SK-N-SH (cell line): ENCODE data around the gene OTUD4. TPM values are rescaled to one million over a fixed set of nuclear protein-coding genes. Genes with fewer than 3 reads are reported as not detected.

Experiments
- CTCF ChIA-PET: fragments of 300-600, 350-600 bp; formaldehyde crosslinking; extraction: SDS; loops from one replicate; lab custom pipeline; 2021; lab: Yijun Ruan, JAX
- POLR2A ChIA-PET: fragments of 350-600 bp; sonication (Branson Sonifier 250); formaldehyde crosslinking; extraction: SDS; loops from one replicate; lab custom pipeline; 2020; ENCODE audit warnings: antibody characterized with exemption, inconsistent platforms; lab: Yijun Ruan, JAX
- DNase-seq: peaks from one replicate; pipeline ENCODE4 v3.0.0; 2012
- H2AFZ ChIP-seq: fragments of 200-600 bp; sonication (generic); 2 replicates; pipeline ENCODE4 v1.8.1; 2016; ENCODE audit warnings: antibody characterized with exemption, mild to moderate bottlenecking, low read depth
- H3F3A ChIP-seq: fragments of 200-600 bp; sonication (generic); replicated peaks from 2 replicates; pipeline ENCODE3; 2016; ENCODE audit warnings: antibody characterized with exemption, mild to moderate bottlenecking; ENCODE audit not compliant: insufficient read depth
- H3K27ac ChIP-seq, 2 experiments: fragments of 200-500 bp in 1 of 2; fragments of 200-600 bp in 1 of 2; sonication (Bioruptor generic) in 1 of 2; sonication (generic), shearing (Covaris generic) in 1 of 2; 2 replicates each; pipeline versions ENCODE4 v1.5.1 to v1.6.1; 2014 to 2016; ENCODE audit warnings: low read depth in 2 of 2, inconsistent platforms in 1 of 2, low read length in 1 of 2, mild to moderate bottlenecking in 1 of 2, mixed read lengths in 1 of 2
- H3K27me3 ChIP-seq: fragments of 200-600 bp; sonication (generic), shearing (Covaris generic); 2 replicates; pipeline ENCODE4 v1.6.1; 2016; ENCODE audit warnings: mixed run types; ENCODE audit not compliant: insufficient read depth
- H3K36me3 ChIP-seq, 2 experiments: fragments of 200-500 bp in 1 of 2; fragments of 200-600 bp in 1 of 2; sonication (Bioruptor generic) in 1 of 2; sonication (generic) in 1 of 2; replicated peaks in 1 of 2; 2 replicates each; pipeline versions ENCODE3 to v1.5.1; 2014 to 2016; ENCODE audit warnings: low read length in 1 of 2, mild to moderate bottlenecking in 1 of 2; ENCODE audit not compliant: insufficient read depth in 2 of 2, control insufficient read depth in 1 of 2
- H3K4me1 ChIP-seq, 2 experiments: fragments of 200-500 bp in 1 of 2; fragments of 200-600 bp in 1 of 2; sonication (Bioruptor generic) in 1 of 2; sonication (generic), shearing (Covaris generic) in 1 of 2; 2 replicates each; pipeline versions ENCODE4 v1.5.1 to v1.6.1; 2014 to 2016; ENCODE audit warnings: low read depth in 1 of 2, low read length in 1 of 2, mixed run types in 1 of 2; ENCODE audit not compliant: insufficient read depth in 2 of 2, control insufficient read depth in 1 of 2
- H3K4me2 ChIP-seq: fragments of 200-600 bp; sonication (generic), shearing (Covaris generic); 2 replicates; pipeline ENCODE4 v1.6.1; 2017; ENCODE audit warnings: mixed run types
- H3K4me3 ChIP-seq, 2 experiments: fragments of 200-500 bp in 1 of 2; fragments of 200-600 bp in 1 of 2; sonication (Bioruptor generic) in 1 of 2; sonication (generic), shearing (Covaris generic) in 1 of 2; 2 replicates each; pipeline versions ENCODE4 v1.5.1 to v1.8.1; 2014 to 2016; ENCODE audit warnings: low read depth in 2 of 2, inconsistent platforms in 1 of 2, low read length in 1 of 2, mild to moderate bottlenecking in 1 of 2, mixed read lengths in 1 of 2, moderate library complexity in 1 of 2
- H3K79me2 ChIP-seq: fragments of 200-600 bp; sonication (generic); 2 replicates; pipeline ENCODE4 v1.8.1; 2017; ENCODE audit warnings: mild to moderate bottlenecking; ENCODE audit not compliant: insufficient read depth
- H3K9ac ChIP-seq: fragments of 200-600 bp; sonication (generic); 2 replicates; pipeline ENCODE4 v1.6.1; 2017; ENCODE audit warnings: mixed run types
- H3K9me2 ChIP-seq: fragments of 200-600 bp; sonication (generic); 2 replicates; pipeline ENCODE4 v1.6.1; 2017; ENCODE audit warnings: mixed run types
- H3K9me3 ChIP-seq: fragments of 200-600 bp; sonication (generic); 2 replicates; pipeline ENCODE4 v1.6.1; 2017; ENCODE audit warnings: mixed run types, mild to moderate bottlenecking, moderate library complexity
- H4K20me1 ChIP-seq: fragments of 200-600 bp; sonication (generic); 2 replicates; pipeline ENCODE4 v1.6.1; 2017; ENCODE audit warnings: mild to moderate bottlenecking, mixed run types; ENCODE audit not compliant: insufficient read depth
- CHD2 ChIP-seq: fragments of 150-350 bp; IDR thresholded peaks from 2 replicates; pipeline ENCODE4 v1.6.1; 2018; ENCODE audit warnings: low read length; ENCODE audit not compliant: partially characterized antibody
- ELF1 ChIP-seq: IDR thresholded peaks from 2 replicates; pipeline ENCODE4 v1.4.0; 2012
- EZH2phosphoT487 ChIP-seq: fragments of 200-600 bp; sonication (generic); IDR thresholded peaks from 2 replicates; pipeline ENCODE4 v1.6.1; 2017; ENCODE audit warnings: low read depth, mixed run types, mild to moderate bottlenecking, antibody characterized with exemption, moderate library complexity, borderline replicate concordance
- FOSL2 ChIP-seq: IDR thresholded peaks from 2 replicates; pipeline ENCODE4 v1.4.0; 2012; ENCODE audit warnings: low read depth, mild to moderate bottlenecking, moderate library complexity, borderline replicate concordance
- FOXJ3 ChIP-seq: sonication (generic); formaldehyde crosslinking; IDR thresholded peaks from 2 replicates; pipeline ENCODE4 v1.5.1; 2020; ENCODE audit warnings: mild to moderate bottlenecking, missing genetic modification reagents
- NFIC ChIP-seq: IDR thresholded peaks from 2 replicates; pipeline ENCODE4 v1.4.0; 2012; ENCODE audit warnings: borderline replicate concordance
- NRF1 ChIP-seq: IDR thresholded peaks from 2 replicates; pipeline ENCODE4 v1.6.1; 2012; ENCODE audit warnings: low read depth, mild to moderate bottlenecking, low read length
- POLR2AphosphoS5 ChIP-seq: IDR thresholded peaks from 2 replicates; pipeline ENCODE4 v1.6.1; 2012; ENCODE audit warnings: low read depth, low read length
- RAD21 ChIP-seq: IDR thresholded peaks from 2 replicates; pipeline ENCODE4 v1.6.1; 2012; ENCODE audit warnings: mild to moderate bottlenecking, low read length
- RCOR1 ChIP-seq: fragments of 150-350 bp; IDR thresholded peaks from 2 replicates; pipeline ENCODE4 v1.6.1; 2017; ENCODE audit warnings: antibody characterized with exemption, low read length
- SIN3A ChIP-seq: IDR thresholded peaks from 2 replicates; pipeline ENCODE4 v1.6.1; 2012; ENCODE audit warnings: low read depth, mild to moderate bottlenecking, low read length, moderate library complexity, borderline replicate concordance
- SMC3 ChIP-seq: IDR thresholded peaks from 2 replicates; pipeline ENCODE4 v1.6.1; 2012; ENCODE audit warnings: low read depth, low read length, improper control_type of control experiment
- YY1 ChIP-seq: IDR thresholded peaks from 2 replicates; pipeline ENCODE4 v1.4.0; 2012; ENCODE audit warnings: low read depth, mild to moderate bottlenecking
- WGBS: methylation state at CpG from one replicate; pipeline ENCODE4 v1.1.6; 2017; ENCODE audit warnings: low lambda C conversion rate; 5-methylcytosine and 5-hydroxymethylcytosine counted together
- polyA plus RNA-seq, 3 experiments: library from polyadenylated mRNA; depleted of rRNA; stranded (reverse); fragments of >200 nt; gene quantifications; 2 replicates each; pipeline ENCODE4 v1.2.3, GENCODE V29; 2012
- TF ChIP-seq, protein P1 (sequence below): fragments of 200-600 bp; sonication (generic); IDR thresholded peaks from 2 replicates; pipeline ENCODE4 v1.6.1; 2017; ENCODE audit warnings: antibody characterized with exemption, mild to moderate bottlenecking, moderate library complexity
- TF ChIP-seq, protein P2 (sequence below): fragments of 150-350 bp; IDR thresholded peaks from 2 replicates; pipeline ENCODE4 v1.6.1; 2017; ENCODE audit warnings: antibody characterized with exemption, low read length, low read depth, borderline replicate concordance
- TF ChIP-seq, protein P3 (sequence below): IDR thresholded peaks from 2 replicates; pipeline ENCODE4 v1.4.0; 2012; ENCODE audit warnings: low read depth, borderline replicate concordance
- TF ChIP-seq, protein P4 (sequence below): IDR thresholded peaks from 2 replicates; pipeline ENCODE4 v1.4.0; 2012; ENCODE audit warnings: low read depth, borderline replicate concordance
- TF ChIP-seq, protein P5 (sequence below): IDR thresholded peaks from 2 replicates; pipeline ENCODE4; 2012

OTUD4 gene
- polyA plus RNA-seq, 1 of the 3 experiments (the other 2 are of a cell fraction) = 8.5 TPM

DNA sequence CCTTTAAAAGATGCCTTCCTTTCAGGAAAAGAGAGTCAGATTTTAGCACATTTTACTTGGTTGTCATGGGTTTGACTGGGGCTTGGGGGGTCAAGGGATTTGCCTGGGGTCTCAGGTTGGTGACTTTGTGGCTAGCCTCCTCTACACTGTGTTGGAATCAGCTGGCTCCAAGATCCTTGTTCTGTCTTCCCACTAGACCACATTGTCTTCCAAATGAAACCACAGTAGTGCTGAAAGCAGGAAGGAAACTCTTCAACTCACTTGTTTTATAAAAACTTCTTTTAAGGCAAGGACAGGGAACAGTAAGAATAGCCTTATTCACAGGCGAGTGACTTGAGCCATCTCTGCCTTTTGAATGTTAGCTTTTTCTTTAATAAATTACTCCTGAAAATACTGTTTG is 37.0 kb upstream of the OTUD4 start:
- CTCF ChIA-PET = interaction anchor here (0.8 to 2.8 kb wide), 7 partner anchors 17 to 954 kb away, joined by 3 to 20 read pairs (median 6); partner anchors contain the start of gene MMAA
- WGBS = 89% methylated on average over 1 of the region's 1 CpG
- no peak overlapping the region for H3K27ac ChIP-seq
- no peak overlapping the region for H3K4me3 ChIP-seq
- H2AFZ ChIP-seq = no peak overlapping the region
- H3K9me2 ChIP-seq = no peaks in the 10 kb centered on the region
- no peaks in the 10 kb centered on the region for H3K9me3 ChIP-seq
- H3K79me2 ChIP-seq = no peaks in the 10 kb centered on the region
- no peaks in the 10 kb centered on the region for H4K20me1 ChIP-seq
- POLR2A ChIA-PET = no interaction called here
- no peaks in the 10 kb centered on the region for H3K27me3 ChIP-seq
- H3K4me2 ChIP-seq = no peak overlapping the region
- no peaks in the 10 kb centered on the region for H3K36me3 ChIP-seq
- H3K9ac ChIP-seq = no peak overlapping the region
- H3K4me1 ChIP-seq = no peaks in the 10 kb centered on the region; a peak in 1 of 4 replicates
- TF ChIP-seq, protein P1, sequence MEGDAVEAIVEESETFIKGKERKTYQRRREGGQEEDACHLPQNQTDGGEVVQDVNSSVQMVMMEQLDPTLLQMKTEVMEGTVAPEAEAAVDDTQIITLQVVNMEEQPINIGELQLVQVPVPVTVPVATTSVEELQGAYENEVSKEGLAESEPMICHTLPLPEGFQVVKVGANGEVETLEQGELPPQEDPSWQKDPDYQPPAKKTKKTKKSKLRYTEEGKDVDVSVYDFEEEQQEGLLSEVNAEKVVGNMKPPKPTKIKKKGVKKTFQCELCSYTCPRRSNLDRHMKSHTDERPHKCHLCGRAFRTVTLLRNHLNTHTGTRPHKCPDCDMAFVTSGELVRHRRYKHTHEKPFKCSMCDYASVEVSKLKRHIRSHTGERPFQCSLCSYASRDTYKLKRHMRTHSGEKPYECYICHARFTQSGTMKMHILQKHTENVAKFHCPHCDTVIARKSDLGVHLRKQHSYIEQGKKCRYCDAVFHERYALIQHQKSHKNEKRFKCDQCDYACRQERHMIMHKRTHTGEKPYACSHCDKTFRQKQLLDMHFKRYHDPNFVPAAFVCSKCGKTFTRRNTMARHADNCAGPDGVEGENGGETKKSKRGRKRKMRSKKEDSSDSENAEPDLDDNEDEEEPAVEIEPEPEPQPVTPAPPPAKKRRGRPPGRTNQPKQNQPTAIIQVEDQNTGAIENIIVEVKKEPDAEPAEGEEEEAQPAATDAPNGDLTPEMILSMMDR = no peak
- TF ChIP-seq NRF1 = no peak
- TF ChIP-seq, protein P2, sequence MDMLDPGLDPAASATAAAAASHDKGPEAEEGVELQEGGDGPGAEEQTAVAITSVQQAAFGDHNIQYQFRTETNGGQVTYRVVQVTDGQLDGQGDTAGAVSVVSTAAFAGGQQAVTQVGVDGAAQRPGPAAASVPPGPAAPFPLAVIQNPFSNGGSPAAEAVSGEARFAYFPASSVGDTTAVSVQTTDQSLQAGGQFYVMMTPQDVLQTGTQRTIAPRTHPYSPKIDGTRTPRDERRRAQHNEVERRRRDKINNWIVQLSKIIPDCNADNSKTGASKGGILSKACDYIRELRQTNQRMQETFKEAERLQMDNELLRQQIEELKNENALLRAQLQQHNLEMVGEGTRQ = no peak
- TF ChIP-seq POLR2AphosphoS5 = no peak
- no peak for TF ChIP-seq FOXJ3
- TF ChIP-seq, protein P3, sequence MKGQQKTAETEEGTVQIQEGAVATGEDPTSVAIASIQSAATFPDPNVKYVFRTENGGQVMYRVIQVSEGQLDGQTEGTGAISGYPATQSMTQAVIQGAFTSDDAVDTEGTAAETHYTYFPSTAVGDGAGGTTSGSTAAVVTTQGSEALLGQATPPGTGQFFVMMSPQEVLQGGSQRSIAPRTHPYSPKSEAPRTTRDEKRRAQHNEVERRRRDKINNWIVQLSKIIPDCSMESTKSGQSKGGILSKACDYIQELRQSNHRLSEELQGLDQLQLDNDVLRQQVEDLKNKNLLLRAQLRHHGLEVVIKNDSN = no peak
- no peak for TF ChIP-seq SMC3
- H3F3A ChIP-seq = no peaks in the 10 kb centered on the region
- DNase-seq = no peak

DNA sequence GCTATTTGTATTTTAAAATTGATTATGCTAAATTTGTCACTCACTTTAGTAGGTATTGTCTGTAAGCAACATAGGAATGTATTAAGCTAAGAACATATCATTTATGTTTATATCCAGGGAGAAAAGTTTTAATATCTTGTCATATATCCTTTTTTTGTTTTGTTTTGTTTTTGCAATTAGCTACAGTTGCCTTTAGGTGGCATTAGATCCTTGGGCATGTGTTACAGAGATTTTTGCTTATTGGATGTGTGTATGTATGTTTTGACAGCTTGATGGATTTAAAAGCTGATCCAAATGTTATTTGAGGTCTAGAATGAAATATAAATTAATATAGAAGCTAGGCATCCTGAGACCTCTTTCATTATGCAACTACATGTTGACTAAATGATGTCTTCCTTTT is 36.1 kb upstream of the OTUD4 start:
- Histone ChIP-seq H3K27ac (no peak overlapping the region), H3K9ac (no peak overlapping the region), H3K4me2 (no peak overlapping the region), H2AFZ (no peak overlapping the region), H3K4me3 (no peak overlapping the region; a peak in 1 of 4 replicates), H3K4me1 (no peaks in the 10 kb centered on the region; a peak in 1 of 4 replicates), H3K27me3 (no peaks in the 10 kb centered on the region), H3K79me2 (no peaks in the 10 kb centered on the region), H4K20me1 (no peaks in the 10 kb centered on the region), H3K36me3 (no peaks in the 10 kb centered on the region), H3K9me3 (no peaks in the 10 kb centered on the region), H3F3A (no peaks in the 10 kb centered on the region), H3K9me2 (no peaks in the 10 kb centered on the region)
- ChIA-PET POLR2A (no interaction called here), CTCF (interaction anchor here (0.8 to 2.8 kb wide), 12 partner anchors 18 to 955 kb away, joined by 3 to 20 read pairs (median 4); partner anchors contain the start of gene MMAA)
- peak; percentile 13 for DNase-seq
- TF ChIP-seq RCOR1 = no peak
- no peak for TF ChIP-seq FOXJ3
- TF ChIP-seq SIN3A = no peak
- peak; percentile 84 for TF ChIP-seq RAD21
- no peak for TF ChIP-seq POLR2AphosphoS5
- no peak for TF ChIP-seq EZH2phosphoT487
- no peak for TF ChIP-seq FOSL2
- no peak for TF ChIP-seq YY1
- TF ChIP-seq, protein P1 = peak; percentile 82
- TF ChIP-seq ELF1 = no peak
- TF ChIP-seq, protein P4, sequence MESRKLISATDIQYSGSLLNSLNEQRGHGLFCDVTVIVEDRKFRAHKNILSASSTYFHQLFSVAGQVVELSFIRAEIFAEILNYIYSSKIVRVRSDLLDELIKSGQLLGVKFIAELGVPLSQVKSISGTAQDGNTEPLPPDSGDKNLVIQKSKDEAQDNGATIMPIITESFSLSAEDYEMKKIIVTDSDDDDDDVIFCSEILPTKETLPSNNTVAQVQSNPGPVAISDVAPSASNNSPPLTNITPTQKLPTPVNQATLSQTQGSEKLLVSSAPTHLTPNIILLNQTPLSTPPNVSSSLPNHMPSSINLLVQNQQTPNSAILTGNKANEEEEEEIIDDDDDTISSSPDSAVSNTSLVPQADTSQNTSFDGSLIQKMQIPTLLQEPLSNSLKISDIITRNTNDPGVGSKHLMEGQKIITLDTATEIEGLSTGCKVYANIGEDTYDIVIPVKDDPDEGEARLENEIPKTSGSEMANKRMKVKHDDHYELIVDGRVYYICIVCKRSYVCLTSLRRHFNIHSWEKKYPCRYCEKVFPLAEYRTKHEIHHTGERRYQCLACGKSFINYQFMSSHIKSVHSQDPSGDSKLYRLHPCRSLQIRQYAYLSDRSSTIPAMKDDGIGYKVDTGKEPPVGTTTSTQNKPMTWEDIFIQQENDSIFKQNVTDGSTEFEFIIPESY = no peak
- no peak for TF ChIP-seq NFIC
- TF ChIP-seq, protein P5, sequence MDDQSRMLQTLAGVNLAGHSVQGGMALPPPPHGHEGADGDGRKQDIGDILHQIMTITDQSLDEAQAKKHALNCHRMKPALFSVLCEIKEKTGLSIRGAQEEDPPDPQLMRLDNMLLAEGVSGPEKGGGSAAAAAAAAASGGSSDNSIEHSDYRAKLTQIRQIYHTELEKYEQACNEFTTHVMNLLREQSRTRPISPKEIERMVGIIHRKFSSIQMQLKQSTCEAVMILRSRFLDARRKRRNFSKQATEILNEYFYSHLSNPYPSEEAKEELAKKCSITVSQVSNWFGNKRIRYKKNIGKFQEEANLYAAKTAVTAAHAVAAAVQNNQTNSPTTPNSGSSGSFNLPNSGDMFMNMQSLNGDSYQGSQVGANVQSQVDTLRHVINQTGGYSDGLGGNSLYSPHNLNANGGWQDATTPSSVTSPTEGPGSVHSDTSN = peak; percentile 45; the same call in 1 of the 2 replicates
- no peak for TF ChIP-seq CHD2
- no peak for TF ChIP-seq NRF1
- TF ChIP-seq SMC3 = peak; percentile 61
